Heart right ventricle (tissue), 16 donors: ENCODE measurements around the gene CNTNAP3. TPM values are rescaled to one million over a fixed set of nuclear protein-coding genes. Genes with fewer than 3 reads are reported as not detected.
A peak's percentile ranks its signal among the peaks of the same experiment; 100 is the strongest.
"Not testable (repeated sequence)": the region's sequence is repeated elsewhere in the genome, so short reads cannot be mapped to it uniquely, and the experiment has no call there.

Experiments used
- ATAC-seq, 8 donors: fragments of 200-7000 bp; cut with Tn5 transposase; one replicate each; pipeline ENCODE4 v1.9.1; 2020; ENCODE audit warnings: mild to moderate bottlenecking in 8 of 8, moderate library complexity in 8 of 8, moderate number of reproducible peaks in 1 of 8
- DNase-seq, 2 donors: peaks; one replicate each; pipeline ENCODE4 v3.0.0-alpha.2; 2020
- H3K27ac ChIP-seq, 10 donors: fragments of 200-600 bp; sonication (generic) in 2 of 10; one replicate each; pipeline versions ENCODE4 v1.5.0 to v1.8.0; 2020 to 2022; ENCODE audit warnings: mild to moderate bottlenecking in 3 of 10
- H3K27me3 ChIP-seq, 7 donors: fragments of 200-600 bp; one replicate each; pipeline ENCODE4 v1.8.0; 2021 to 2022; ENCODE audit warnings: mild to moderate bottlenecking in 2 of 7
- H3K36me3 ChIP-seq, 9 donors: fragments of 200-600 bp; sonication (generic) in 1 of 9; one replicate each; pipeline versions ENCODE4 v1.5.0 to v1.8.0; 2020 to 2022; ENCODE audit warnings: mild to moderate bottlenecking in 2 of 9
- H3K4me1 ChIP-seq, 9 donors: fragments of 200-600 bp; sonication (generic) in 1 of 9; one replicate each; pipeline versions ENCODE4 v1.5.0 to v1.8.0; 2020 to 2022; ENCODE audit warnings: mild to moderate bottlenecking in 4 of 9
- H3K4me3 ChIP-seq, 10 donors: fragments of 200-600 bp; sonication (generic) in 2 of 10; one replicate each; pipeline versions ENCODE4 v1.5.0 to v1.8.0; 2020 to 2022; ENCODE audit warnings: mild to moderate bottlenecking in 7 of 10, moderate library complexity in 2 of 10
- H3K9me3 ChIP-seq, 11 donors: fragments of 200-600 bp in 10 of 11; sonication (generic) in 2 of 11; one replicate each; pipeline versions ENCODE4 v1.5.0 to v1.8.0; 2013 to 2022; ENCODE audit warnings: mild to moderate bottlenecking in 2 of 11, control low read depth in 1 of 11, moderate library complexity in 1 of 11
- WGBS, 2 donors: extraction: QIAGEN DNeasy Blood & Tissue Kit; methylation state at CpG; one replicate each; pipeline ENCODE4 v1.1.7; 2013; ENCODE audit warnings: inconsistent platforms in 1 of 2; 5-methylcytosine and 5-hydroxymethylcytosine counted together
- intact Hi-C, 10 donors: fragments of 100-400 bp; cut with DNase I; formaldehyde crosslinking; loops; one replicate each; pipeline versions ENCODE4 v1.11.1 to v1.14.2; 2022
- polyA plus RNA-seq, 2 donors: library from polyadenylated mRNA; stranded (reverse); fragments of 200-250 nt; gene quantifications; one replicate each; pipeline ENCODE4 v1.2.3, GENCODE V29; 2013
- total RNA-seq, 10 donors: library from RNA; stranded (reverse); fragmentation: NEBNext Ultra II Directional in 3 of 10; extraction: Animal tissue kit (Norgen Biotek cat#: 25700) in 3 of 10; gene quantifications; one replicate each; pipeline versions ENCODE4 v1.2.1 to v1.2.4, GENCODE V29; 2021 to 2023
- TF ChIP-seq, protein P1 (sequence below), 9 donors: fragments of 200-600 bp; sonication (generic) in 2 of 9; IDR thresholded peaks; one replicate each; pipeline versions ENCODE4 v1.5.0 to v1.8.0; 2021 to 2022; ENCODE audit warnings: antibody characterized with exemption in 9 of 9, mild to moderate bottlenecking in 5 of 9, moderate library complexity in 1 of 9
- donor health status: Arrhythmogenic right ventricular cardiomyopathy.
- donor health status: ischemic (EF 13 %, LVEDD 7.1; RV severe dilation, severe dysfunction).
- donor health status: healthy with polysubstance abuse.
- donor health status: DM: no; HTN: yes; CAD: no.
- donor health status: DM: no; HTN: no; CAD: no.
- donor health status: ischemic (EF 25% LVEDD 6.9; RV normal size, moderate dysfunction).
- donor health status: ischemic (EF 25% LVEDD 5.7; RV mildly dilated, moderate dysfunction).
- donor health status: healthy.
- donor health status: DM: yes; HTN: yes; CAD: no.
- donor health status: Ischemic cardiomyopathy.
- donor health status: ischemic (EF 35%, LVEDD 5.7; RV mildly dilated, moderate dysfunction).
- donor health status: nonischemic (EF 11% LVEDD 7.7; RV severe dilation, severe dysfunction).
- donor health status: DM: yes; HTN: yes; CAD: no.
- donor health status: PGD.
- donor health status: ischemic (EF 29% LVEDD 5.4; RV normal size, mild dysfunction).
- donor health status: nonischemic (EF 23%, LVEDD 6.1; RV moderate dilation, normal function).

The CNTNAP3 gene
- total and polyA plus RNA-seq, 12 donors, result 1.5 to 21.1 (median 6.0) TPM

DNA sequence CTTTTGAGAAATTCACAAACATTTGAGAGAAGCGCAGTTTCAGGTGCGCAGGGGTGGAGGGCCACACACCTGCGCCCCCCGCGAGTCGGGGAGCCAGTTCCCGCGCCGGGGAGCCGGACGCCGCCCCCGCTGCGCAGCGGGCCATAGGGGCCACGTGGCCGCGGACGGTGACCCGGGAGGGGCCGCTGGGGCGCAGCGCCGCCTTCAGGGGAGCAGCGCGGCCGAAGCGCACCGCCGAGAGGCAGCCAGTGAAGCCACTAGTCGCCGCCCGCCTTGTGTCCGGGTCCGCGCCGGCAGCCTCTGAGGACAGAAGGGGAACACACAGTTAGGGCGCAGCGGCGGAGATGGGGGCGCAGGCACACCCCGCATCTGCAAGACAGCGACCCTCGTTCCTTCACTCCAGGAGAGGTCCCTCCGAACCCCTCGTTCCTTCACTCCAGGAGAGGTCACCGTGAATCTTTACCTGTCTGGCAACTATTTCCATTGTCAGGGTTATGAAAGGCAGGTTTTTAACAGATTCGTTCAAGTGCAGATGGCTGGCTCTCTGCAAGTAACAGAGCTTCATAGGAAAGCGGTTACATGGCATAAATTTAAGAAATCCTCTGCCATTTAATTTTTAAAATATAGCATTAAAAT, 209.2 kb downstream of the CNTNAP3 start:
- H3K4me1 ChIP-seq, intact Hi-C loops, H3K9me3 ChIP-seq, H3K36me3 ChIP-seq, H3K27ac ChIP-seq, H3K27me3 ChIP-seq: not testable (repeated sequence)
- TF ChIP-seq, protein P1, sequence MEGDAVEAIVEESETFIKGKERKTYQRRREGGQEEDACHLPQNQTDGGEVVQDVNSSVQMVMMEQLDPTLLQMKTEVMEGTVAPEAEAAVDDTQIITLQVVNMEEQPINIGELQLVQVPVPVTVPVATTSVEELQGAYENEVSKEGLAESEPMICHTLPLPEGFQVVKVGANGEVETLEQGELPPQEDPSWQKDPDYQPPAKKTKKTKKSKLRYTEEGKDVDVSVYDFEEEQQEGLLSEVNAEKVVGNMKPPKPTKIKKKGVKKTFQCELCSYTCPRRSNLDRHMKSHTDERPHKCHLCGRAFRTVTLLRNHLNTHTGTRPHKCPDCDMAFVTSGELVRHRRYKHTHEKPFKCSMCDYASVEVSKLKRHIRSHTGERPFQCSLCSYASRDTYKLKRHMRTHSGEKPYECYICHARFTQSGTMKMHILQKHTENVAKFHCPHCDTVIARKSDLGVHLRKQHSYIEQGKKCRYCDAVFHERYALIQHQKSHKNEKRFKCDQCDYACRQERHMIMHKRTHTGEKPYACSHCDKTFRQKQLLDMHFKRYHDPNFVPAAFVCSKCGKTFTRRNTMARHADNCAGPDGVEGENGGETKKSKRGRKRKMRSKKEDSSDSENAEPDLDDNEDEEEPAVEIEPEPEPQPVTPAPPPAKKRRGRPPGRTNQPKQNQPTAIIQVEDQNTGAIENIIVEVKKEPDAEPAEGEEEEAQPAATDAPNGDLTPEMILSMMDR (IDR thresholded peaks at IDR 0.05), result peak in 7 of 9 donors; percentile 16 to 60 (median 33)
- 7% methylated on average over 49 of the region's 49 CpGs for WGBS, 2 donors
- peak overlapping the region in 5 of 10 donors; percentile 5 to 20 (median 12) for H3K4me3 ChIP-seq
- peak in 1 of 2 donors; percentile 37 for DNase-seq
- ATAC-seq, result peak; percentile 82 to 94 (median 86)

DNA sequence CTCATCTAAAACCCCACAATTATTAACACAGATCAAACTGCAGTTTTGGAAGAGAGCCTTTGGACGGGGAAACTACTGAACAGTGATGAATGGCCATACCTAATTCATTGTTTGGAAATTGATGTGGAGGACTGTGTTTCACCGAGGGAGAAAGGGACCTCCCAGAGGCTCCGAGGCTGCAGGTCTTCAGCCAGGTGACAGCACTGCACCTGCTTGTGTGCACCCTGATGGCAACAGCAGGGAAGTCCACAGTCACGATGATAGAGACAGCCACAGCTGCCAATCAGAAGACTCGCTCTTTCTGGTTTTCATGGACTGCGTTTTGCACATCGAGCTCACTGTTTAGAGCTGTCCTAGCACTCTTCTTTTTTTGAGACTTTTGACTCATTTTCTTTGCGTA, 214.4 kb downstream of the CNTNAP3 start:
- 79 to 81% methylated on average over 8 of the region's 8 CpGs for WGBS, 2 donors
- H3K4me3 ChIP-seq, intact Hi-C loops, H3K36me3 ChIP-seq, H3K4me1 ChIP-seq, H3K9me3 ChIP-seq, DNase-seq, H3K27ac ChIP-seq, H3K27me3 ChIP-seq: not testable (repeated sequence)
- ATAC-seq, result peak in 2 of 8 donors; percentile 9 to 26

DNA sequence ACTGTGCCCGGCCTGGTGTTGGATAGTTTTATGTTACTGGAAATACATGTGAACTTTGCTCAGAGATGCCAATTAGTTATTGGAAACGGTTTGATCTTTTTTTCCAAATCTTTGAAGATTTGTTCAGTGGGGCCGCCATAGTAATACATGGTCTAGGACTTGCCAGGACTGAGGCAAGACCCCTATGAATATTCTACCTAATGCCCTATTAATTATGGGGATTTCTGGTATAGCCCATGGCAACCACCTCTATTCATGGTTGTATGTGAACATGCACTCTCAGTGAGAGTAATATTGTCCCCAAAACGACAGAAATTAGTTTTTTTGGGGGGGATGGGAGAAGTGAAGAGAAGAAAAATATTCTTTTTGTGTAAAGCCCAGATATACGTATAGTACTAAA, 220.3 kb downstream of the CNTNAP3 start:
- H3K36me3 ChIP-seq, DNase-seq, H3K4me3 ChIP-seq, H3K4me1 ChIP-seq, H3K9me3 ChIP-seq, intact Hi-C loops, H3K27me3 ChIP-seq, H3K27ac ChIP-seq: not testable (repeated sequence)
- WGBS, 2 donors, result 84 to 85% methylated on average over 5 of the region's 5 CpGs
- peak in 3 of 8 donors; percentile 12 to 38 (median 22) for ATAC-seq

DNA sequence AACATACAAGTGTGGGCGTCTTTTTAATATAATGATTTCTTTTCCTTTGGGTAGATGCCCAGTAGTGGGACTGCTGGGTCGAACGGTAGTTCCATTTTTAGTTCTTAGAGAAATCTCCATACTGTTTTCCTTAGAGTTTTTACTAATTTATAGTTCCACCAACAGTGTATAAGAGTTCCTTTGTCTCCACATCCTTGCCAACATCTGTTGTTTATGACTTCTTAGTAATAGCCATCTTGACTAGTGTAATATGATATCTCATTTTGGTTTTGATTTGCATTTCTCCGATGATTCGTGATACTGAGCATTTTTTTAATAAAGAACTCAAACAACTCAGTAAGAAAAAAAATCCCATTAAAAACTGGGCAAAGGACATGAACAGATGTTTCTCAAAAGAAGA, 225.0 kb downstream of the CNTNAP3 start:
- H3K4me1 ChIP-seq, intact Hi-C loops, ATAC-seq, DNase-seq, H3K27me3 ChIP-seq, H3K4me3 ChIP-seq, H3K27ac ChIP-seq, H3K9me3 ChIP-seq, H3K36me3 ChIP-seq: not testable (repeated sequence)
- WGBS, 2 donors, result 83 to 91% methylated on average over 5 of the region's 5 CpGs

DNA sequence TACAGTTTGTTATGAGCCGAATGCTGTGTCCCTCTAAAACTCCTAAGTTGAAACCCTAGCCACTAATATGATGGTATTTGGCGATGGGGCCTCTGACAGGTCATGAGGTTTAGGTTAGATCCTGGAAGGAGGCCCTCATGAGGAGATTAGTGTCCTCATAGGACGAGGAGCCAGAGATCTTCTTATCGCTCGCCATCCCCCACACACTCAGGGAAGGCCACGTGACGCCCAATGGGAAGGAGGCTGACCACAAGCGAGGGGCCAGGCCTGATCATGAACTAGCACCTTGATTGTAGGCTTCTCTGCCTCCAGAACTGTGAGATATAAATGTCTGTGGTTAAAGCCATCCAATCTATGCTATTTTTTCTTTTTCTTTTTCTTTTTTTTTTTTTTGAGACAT, 233.5 kb downstream of the CNTNAP3 start:
- H3K27ac ChIP-seq, result not testable (repeated sequence)
- WGBS, 2 donors, result 76 to 82% methylated on average over 8 of the region's 8 CpGs

DNA sequence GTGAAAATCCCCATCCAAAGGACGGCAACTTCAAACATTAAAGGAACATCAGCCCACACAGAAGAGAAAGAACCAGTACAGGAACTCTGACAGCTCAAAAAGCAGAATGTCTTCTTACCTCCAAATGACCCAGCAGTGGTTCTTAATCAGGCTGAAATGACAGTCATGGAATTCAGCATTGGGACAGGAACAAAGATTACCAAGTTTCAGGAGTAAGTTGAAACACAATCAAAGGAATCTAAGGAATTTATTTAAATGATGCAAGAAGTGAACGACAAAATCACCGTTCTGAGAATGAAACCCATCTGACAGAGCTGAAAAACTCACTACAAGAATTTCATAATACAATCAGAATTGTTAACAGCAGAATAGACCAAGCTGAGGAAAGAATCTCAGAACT, 241.1 kb downstream of the CNTNAP3 start:
- H3K9me3 ChIP-seq, result peaks cover 0 to 16% (median 0%) of the 10 kb centered on the region in 11 donors
- H3K4me1 ChIP-seq, H3K27ac ChIP-seq, intact Hi-C loops, H3K4me3 ChIP-seq, H3K36me3 ChIP-seq, ATAC-seq, DNase-seq, H3K27me3 ChIP-seq: not testable (repeated sequence)
- whole genome bisulfite sequencing, 2 donors, result 55 to 60% methylated on average over 3 of the region's 3 CpGs

More for the DNA sequence above, 233.5 kb downstream of the CNTNAP3 start:
- H3K27me3 ChIP-seq, H3K4me1 ChIP-seq, intact Hi-C loops, H3K4me3 ChIP-seq, DNase-seq, ATAC-seq, H3K36me3 ChIP-seq: not testable (repeated sequence)
- peaks cover 0 to 12% (median 0%) of the 10 kb centered on the region in 11 donors for H3K9me3 ChIP-seq

DNA sequence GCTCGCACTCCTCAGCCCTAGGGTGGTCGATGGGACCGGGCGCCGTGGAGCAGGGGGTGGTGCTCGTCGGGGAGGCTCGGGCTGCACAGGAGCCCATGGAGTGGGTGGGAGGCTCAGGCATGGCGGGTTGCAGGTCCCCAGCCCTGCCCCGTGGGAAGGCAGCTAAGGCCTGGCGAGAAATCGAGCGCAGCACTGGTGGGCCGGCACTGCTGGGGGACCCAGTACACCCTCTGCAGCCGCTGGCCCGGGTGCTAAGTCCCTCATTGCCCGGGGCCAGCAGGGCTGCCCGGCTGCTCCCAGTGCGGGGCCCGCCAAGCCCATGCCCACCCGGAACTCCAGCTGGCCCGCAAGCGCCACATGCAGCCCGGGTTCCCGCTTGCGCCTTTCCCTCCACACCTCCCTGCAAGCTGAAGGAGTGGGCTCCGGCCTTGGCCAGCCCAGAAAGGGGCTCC, 245.6 kb downstream of the CNTNAP3 start:
- intact Hi-C loops, H3K36me3 ChIP-seq, H3K4me1 ChIP-seq, H3K9me3 ChIP-seq, H3K27me3 ChIP-seq, DNase-seq, H3K27ac ChIP-seq, H3K4me3 ChIP-seq, ATAC-seq: not testable (repeated sequence)
- 87 to 94% methylated on average over 27 of the region's 27 CpGs for WGBS, 2 donors

DNA sequence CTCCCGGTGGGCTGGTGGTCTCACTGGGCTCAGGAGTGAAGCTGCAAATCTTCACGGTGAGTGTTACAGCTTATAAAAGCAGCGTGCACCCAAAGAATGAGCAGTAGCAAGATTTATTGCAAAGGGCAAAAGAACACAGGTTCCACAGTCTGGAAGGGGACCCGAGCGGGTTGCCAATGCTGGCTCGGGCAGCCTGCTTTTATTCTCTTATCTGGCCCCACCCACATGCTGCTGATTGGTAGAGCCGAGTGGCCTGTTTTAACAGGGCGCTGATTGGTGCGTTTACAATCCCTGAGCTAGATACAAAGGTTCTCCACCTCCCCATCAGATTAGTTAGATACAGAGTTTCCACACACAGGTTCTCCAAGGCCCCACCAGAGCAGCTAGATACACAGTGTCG, 246.2 kb downstream of the CNTNAP3 start:
- H3K27ac ChIP-seq, ATAC-seq, DNase-seq, H3K36me3 ChIP-seq, H3K4me1 ChIP-seq, H3K9me3 ChIP-seq, H3K27me3 ChIP-seq, H3K4me3 ChIP-seq, intact Hi-C loops: not testable (repeated sequence)
- 89 to 93% methylated on average over 10 of the region's 10 CpGs for WGBS, 2 donors

DNA sequence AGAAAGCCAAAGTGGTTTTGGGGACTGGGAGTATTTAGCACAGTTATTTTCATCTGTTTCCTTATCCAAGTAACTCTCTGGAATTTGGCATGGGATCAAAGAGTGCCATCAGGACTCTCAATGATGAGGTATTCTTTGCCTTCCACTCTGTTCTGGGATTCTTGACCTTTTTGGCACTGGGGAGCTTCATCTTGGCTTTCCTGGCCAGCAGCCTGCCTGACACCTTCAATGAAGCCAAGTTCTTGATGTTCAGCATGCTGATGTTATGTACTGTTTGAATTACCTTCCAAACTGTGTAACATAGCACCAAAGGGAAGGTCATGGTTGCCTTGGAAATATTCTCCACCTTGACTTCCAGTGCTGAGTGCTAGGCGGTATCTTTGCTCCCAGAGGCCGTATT, 248.8 kb downstream of the CNTNAP3 start:
- H3K27me3 ChIP-seq, H3K36me3 ChIP-seq, H3K4me1 ChIP-seq, H3K4me3 ChIP-seq, H3K9me3 ChIP-seq, intact Hi-C loops, DNase-seq, H3K27ac ChIP-seq: not testable (repeated sequence)
- 53 to 65% methylated on average over 2 of the region's 2 CpGs for WGBS, 2 donors
- ATAC-seq, result peak in 3 of 8 donors; percentile 54 to 69 (median 59)

DNA sequence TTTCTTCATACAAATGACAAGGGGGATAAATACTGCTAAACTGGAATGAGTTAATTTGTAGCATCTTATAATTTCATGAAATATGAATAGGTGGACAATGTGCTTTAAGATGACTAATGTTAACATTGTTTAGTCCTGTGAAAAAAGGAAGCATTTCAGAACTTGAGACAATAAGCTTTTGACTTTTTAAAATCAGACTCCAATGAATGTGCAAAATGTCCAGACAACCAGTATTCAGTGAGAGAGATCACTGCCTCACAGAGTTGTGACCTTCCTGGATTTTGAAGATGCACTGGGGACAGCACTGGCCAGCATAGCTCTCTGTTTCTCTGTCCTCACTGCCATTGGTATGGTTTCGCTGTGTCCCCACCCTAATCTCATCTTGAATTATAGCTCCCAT, 249.7 kb downstream of the CNTNAP3 start:
- H3K4me1 ChIP-seq, H3K9me3 ChIP-seq, ATAC-seq, H3K27ac ChIP-seq, H3K4me3 ChIP-seq, intact Hi-C loops, H3K36me3 ChIP-seq, H3K27me3 ChIP-seq, DNase-seq: not testable (repeated sequence)
- 82 to 88% methylated on average over 1 of the region's 1 CpG for WGBS, 2 donors

DNA sequence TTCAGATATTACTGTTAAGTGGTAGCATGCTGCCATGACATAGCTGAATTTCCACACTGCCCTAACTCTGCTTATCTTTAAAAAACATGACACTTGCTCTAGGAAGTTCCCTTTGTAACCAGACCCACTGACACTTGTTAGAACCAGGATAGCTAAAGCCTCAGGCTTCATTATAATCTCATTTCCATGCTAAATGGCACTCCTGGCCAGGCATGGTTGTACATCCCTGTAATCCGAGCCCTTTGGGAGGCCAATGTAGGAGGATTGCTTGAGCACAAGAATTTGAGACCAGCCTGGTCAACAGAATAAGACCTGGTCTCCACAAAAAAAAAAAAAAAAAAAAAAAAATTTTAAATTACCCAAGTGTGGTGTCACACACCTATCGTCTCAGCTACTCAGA, 254.1 kb downstream of the CNTNAP3 start:
- H3K27me3 ChIP-seq, H3K4me1 ChIP-seq, H3K9me3 ChIP-seq, H3K36me3 ChIP-seq, H3K27ac ChIP-seq, DNase-seq, H3K4me3 ChIP-seq, intact Hi-C loops, ATAC-seq: not testable (repeated sequence)
- 82 to 89% methylated on average over 2 of the region's 2 CpGs for WGBS, 2 donors
